Osteocyte (in vitro differentiated cells): Measurements from ENCODE around the gene HCN2. TPM values are rescaled to one million over a fixed set of nuclear protein-coding genes. Genes with fewer than 3 reads are reported as not detected.

Experiments used
- DNase-seq: peaks from one replicate; pipeline ENCODE4 v3.0.0; 2021; ENCODE audit warnings: mixed read lengths; ENCODE audit not compliant: unreplicated experiment; ENCODE audit errors: extremely low spot score
- H3K27ac Mint-ChIP-seq: one replicate; pipeline ENCODE4 v1.8.0; 2021; ENCODE audit warnings: mild to moderate bottlenecking, mixed read lengths; ENCODE audit not compliant: unreplicated experiment
- H3K27me3 Mint-ChIP-seq: one replicate; pipeline ENCODE4 v1.8.0; 2021; ENCODE audit warnings: mixed read lengths; ENCODE audit not compliant: unreplicated experiment
- H3K36me3 Mint-ChIP-seq: one replicate; pipeline ENCODE4 v1.8.0; 2021; ENCODE audit warnings: mixed read lengths; ENCODE audit not compliant: unreplicated experiment
- H3K4me1 Mint-ChIP-seq: one replicate; pipeline ENCODE4 v1.8.0; 2021; ENCODE audit warnings: mixed read lengths; ENCODE audit not compliant: unreplicated experiment
- H3K4me3 Mint-ChIP-seq: one replicate; pipeline ENCODE4 v1.8.0; 2021; ENCODE audit warnings: mild to moderate bottlenecking, moderate library complexity, mixed read lengths; ENCODE audit not compliant: unreplicated experiment
- H3K9me3 Mint-ChIP-seq: one replicate; pipeline ENCODE4 v1.8.0; 2021; ENCODE audit warnings: mixed read lengths; ENCODE audit not compliant: unreplicated experiment
- total RNA-seq: library from RNA; stranded (reverse); gene quantifications from 2 replicates; pipeline ENCODE4 v1.2.1, GENCODE V29; 2021
- TF ChIP-seq, protein P1 (sequence below): fragments of 200-600 bp; sonication (generic); IDR thresholded peaks from 2 replicates; pipeline ENCODE4 v1.5.0; 2021; ENCODE audit warnings: antibody characterized with exemption, mild to moderate bottlenecking, moderate library complexity

HCN2 gene
- total RNA-seq, 1 donor from 2014 or later = 28.3 TPM

DNA sequence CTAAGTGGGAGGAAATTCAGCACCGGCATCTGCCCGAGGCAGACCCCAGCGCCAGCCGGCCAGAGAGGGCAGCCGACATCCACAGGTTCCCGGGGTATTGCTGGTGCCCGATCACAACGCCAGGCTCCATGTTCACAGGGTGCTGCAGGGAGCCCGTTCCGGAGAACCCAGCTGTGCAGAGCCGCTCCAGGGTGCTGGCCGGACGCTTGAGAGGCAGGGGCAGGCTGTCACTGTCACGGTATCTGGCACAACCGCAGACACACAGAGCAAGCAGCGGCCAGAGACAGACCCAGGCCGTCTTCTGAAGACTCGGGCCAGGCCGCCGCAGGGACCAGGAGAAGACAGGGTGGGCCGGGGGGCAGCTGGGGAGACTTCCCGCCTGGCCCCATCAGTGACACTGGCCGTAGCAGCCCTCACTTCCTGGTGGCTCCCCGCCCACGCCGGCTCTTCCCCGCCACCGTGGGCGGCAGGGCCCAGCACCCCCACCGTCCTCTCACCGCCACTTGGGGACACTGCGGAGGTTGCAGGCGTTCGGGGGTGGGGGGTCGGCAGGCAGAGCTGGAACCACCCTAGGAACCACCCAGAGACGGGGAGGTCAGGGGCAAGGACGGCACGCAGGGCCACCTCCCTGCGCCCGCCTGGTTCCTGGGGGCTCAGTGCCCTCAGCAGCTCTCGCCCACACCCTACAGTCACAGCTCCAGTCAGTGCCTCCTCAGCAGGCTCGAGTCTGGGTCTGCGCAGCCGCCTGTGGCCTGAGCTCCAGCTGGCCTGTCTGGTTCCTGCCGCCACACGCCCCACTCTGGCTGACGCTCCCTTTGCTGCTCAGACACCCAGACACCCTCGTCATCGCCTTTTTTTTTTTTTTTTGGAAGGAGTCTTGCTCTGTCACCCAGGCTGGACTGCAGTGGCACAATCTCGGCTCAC is 69.5 kb downstream of the HCN2 start:
- Mint-ChIP-seq H3K4me1 (peaks cover 25% of the 10 kb centered on the region), H3K36me3 (no peaks in the 10 kb centered on the region), H3K27ac (no peak overlapping the region), H3K27me3 (no peaks in the 10 kb centered on the region), H3K4me3 (no peak overlapping the region), H3K9me3 (no peaks in the 10 kb centered on the region)
- DNase-seq = no peak
- TF ChIP-seq, protein P1, sequence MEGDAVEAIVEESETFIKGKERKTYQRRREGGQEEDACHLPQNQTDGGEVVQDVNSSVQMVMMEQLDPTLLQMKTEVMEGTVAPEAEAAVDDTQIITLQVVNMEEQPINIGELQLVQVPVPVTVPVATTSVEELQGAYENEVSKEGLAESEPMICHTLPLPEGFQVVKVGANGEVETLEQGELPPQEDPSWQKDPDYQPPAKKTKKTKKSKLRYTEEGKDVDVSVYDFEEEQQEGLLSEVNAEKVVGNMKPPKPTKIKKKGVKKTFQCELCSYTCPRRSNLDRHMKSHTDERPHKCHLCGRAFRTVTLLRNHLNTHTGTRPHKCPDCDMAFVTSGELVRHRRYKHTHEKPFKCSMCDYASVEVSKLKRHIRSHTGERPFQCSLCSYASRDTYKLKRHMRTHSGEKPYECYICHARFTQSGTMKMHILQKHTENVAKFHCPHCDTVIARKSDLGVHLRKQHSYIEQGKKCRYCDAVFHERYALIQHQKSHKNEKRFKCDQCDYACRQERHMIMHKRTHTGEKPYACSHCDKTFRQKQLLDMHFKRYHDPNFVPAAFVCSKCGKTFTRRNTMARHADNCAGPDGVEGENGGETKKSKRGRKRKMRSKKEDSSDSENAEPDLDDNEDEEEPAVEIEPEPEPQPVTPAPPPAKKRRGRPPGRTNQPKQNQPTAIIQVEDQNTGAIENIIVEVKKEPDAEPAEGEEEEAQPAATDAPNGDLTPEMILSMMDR = no peak

DNA sequence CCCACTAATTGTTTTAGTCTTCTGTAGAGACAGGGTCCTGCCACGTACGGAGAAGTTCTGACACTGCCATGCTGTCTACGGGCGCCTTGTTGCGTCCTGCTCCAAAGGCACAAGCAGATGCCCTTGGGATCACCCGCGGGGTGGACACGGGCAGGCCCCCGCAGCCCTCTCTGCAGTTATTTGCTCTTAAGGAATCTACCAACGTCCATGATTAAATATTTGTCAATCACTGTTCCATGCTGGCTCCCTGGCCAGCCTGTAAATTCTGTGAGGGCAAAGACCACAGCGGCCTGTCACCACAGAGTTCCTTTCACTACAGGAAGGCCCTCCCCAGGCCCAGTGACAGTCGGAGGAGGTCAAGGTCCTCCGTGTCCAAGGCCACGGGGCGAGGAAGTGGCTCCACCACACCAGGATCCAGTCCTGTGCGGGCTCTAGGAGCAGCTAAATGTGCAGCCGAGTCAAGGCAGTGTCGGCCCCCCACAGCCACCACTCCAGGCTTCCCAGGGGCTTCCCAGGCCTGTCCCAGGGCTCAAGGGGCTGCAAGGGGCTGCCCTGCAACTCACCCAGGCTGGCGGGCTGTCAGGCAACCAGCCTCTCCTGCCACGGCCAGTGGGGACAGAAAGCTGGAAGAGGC is 71.2 kb downstream of the HCN2 start:
- Mint-ChIP-seq H3K27me3 (no peaks in the 10 kb centered on the region), H3K36me3 (no peaks in the 10 kb centered on the region), H3K9me3 (no peaks in the 10 kb centered on the region), H3K27ac (peak overlapping the region; percentile 69), H3K4me3 (peak overlapping the region; percentile 79), H3K4me1 (peaks cover 36% of the 10 kb centered on the region)
- DNase-seq = no peak
- TF ChIP-seq, protein P1 = no peak

DNA sequence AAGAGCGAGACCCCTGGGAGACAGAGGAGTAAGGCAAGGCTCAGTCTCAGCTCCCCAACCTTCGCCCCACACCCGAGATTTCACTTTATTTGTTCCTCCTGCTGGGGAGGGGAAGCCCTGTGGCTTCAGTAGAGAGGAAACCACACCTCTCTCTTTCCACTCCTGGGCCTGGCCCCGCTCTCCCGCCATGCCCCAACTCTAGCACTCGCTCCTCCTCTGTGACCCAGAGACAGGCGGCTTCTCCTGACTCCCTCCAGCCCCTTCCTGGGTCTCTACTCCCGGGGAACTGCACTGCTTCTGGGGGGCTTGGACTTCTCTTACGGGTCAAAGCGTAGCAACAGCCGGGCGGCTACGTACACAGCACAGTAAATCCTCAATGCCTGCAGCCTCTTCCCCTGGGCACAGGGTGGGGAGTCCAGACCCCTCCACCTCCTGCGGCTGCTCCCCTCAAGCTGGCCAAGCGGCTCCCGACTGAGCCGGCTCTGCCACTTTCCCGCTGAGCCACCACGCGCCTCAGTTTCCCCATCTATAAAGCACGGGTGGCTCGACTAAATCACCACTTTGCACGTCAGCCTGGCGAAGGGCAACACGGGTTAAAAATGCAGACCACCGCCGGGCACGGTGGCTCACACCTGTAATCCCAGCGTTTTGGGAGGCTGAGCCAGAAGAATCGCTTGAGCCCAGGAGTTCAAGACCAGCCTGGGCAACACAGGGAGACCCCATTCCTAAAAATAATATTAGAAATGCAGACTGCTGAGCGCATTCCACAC is 71.9 kb downstream of the HCN2 start:
- H3K27ac Mint-ChIP-seq = peak overlapping the region; percentile 69
- H3K9me3 Mint-ChIP-seq = no peaks in the 10 kb centered on the region
- H3K4me1 Mint-ChIP-seq = peaks cover 36% of the 10 kb centered on the region
- TF ChIP-seq, protein P1 = no peak
- peak overlapping the region; percentile 79 for H3K4me3 Mint-ChIP-seq
- no peaks in the 10 kb centered on the region for H3K36me3 Mint-ChIP-seq
- H3K27me3 Mint-ChIP-seq = no peaks in the 10 kb centered on the region
- DNase-seq = no peak

DNA sequence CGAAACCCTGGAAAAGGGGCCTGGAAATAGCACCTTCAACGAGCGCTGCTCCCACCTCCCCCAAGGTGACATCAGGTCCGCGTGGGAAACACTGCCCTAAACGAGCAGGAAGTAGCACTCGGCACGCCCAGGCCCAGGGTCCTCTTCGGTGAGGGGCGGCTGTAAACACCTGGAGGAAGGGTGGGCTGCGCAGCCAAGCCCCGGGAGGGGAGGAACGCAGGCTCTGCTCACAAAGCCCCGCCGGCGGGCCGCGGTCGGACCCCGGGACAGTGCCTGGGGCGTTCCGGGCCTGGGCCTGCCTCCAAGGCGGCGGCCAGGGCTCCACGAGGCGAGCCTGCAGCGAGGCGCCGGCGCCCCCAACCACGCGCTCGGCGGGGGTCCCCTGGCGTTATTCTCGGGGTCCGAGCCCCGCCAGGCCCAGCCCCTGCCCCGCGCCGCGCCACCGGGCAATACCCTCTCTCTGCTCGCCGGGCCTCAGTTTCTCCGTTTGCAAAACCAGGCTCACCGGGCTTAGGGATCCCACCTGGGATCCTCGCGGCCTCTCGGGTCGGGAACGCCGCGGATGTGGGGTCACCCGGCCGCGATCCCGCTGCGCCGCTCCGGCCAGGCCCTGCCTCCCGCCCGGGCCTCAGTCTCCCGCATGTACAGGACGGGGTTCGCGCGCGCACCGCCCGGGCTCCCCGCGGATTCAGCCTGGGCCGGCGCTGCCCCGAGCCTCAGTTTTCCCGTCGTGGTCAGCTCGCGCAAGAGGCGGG is 72.7 kb downstream of the HCN2 start:
- peak overlapping the region; percentile 79 for H3K4me3 Mint-ChIP-seq
- peaks cover 36% of the 10 kb centered on the region for H3K4me1 Mint-ChIP-seq
- no peaks in the 10 kb centered on the region for H3K9me3 Mint-ChIP-seq
- H3K36me3 Mint-ChIP-seq = no peaks in the 10 kb centered on the region
- no peaks in the 10 kb centered on the region for H3K27me3 Mint-ChIP-seq
- TF ChIP-seq, protein P1 = no peak
- peak overlapping the region; percentile 69 for H3K27ac Mint-ChIP-seq
- DNase-seq = no peak
